Measurements from ENCODE around the gene PARK7. TPM values are rescaled to one million over a fixed set of nuclear protein-coding genes. Genes with fewer than 3 reads are reported as not detected.
A peak's percentile ranks its signal among the peaks of the same experiment; 100 is the strongest.

The PARK7 gene
- total RNA-seq, 2 experiments from 2014 or later = 138 to 306 TPM

DNA sequence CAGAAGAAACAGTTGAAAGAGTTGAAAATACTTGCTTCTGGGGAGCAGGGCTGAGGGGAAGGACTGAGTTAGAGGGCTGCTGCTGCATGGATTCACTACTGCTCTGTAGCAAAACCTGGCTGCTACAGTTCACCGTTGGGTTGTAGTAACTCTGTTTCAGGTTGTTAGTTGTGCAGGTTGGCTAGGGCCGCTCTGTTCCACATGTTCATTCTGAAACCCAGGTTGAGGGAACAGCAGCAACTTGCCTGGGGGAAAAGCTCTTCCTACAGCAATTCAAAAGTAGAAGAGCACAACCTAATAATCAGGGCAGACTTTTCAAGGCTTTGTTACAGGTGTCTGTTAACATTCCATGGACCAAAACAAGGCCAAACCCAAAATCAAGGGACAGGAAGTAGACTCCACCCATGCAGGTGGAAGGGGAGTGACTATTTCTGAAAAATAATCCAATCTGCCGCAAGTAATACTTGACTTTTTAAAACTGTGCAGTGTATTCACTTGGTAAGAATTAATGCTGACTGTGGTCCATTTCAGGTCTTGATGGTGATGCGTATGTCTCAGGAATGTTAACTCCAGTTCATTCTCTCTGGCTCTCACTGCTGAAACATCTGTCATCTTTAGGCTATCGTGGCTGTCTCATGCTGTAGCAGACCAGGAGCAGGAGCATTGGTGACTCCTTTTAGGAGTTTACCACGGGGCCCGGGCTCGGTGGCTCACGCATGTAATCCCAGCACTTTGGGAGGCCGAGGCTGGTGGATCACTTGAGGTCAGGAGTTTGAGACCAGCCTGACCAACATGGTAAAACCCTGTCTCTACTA, 5.1 kb upstream of the PARK7 start:
- Histone ChIP-seq H4K20me1 (ENCODE audit: insufficient read depth, low read length) (no peaks in the 10 kb centered on the region), H3K4me3 (ENCODE audit: low read depth, low read length, poor library complexity, severe bottlenecking) (no peak overlapping the region), H3K9me3 (ENCODE audit: low read length) (no peaks in the 10 kb centered on the region), H3K79me2 (ENCODE audit: insufficient read depth, low read depth, low read length) (peaks cover 5% of the 10 kb centered on the region; the same call in 1 of the 2 replicates), H3K9me2 (ENCODE audit: insufficient read depth, low read length) (no peaks in the 10 kb centered on the region), H3K36me3 (ENCODE audit: insufficient read depth, low read length) (no peaks in the 10 kb centered on the region), H2AFZ (ENCODE audit: low read length) (no peak overlapping the region), H3K4me1 (ENCODE audit: insufficient read depth, low read length, poor library complexity, severe bottlenecking) (peaks cover 6% of the 10 kb centered on the region), H3K4me2 (ENCODE audit: low read length) (no peak overlapping the region), H3K27ac (ENCODE audit: low read depth, low read length, poor library complexity, severe bottlenecking) (no peak overlapping the region)
- ChIA-PET CTCF (ENCODE audit: unreplicated experiment) (no interaction called here), POLR2A (interaction anchor here (0.5 to 0.7 kb wide), 2 partner anchors 11 to 169 kb away, joined by 3 read pairs; no protein-coding TSS in a partner anchor)
- intact Hi-C loops (cut with micrococcal nuclease; ENCODE audit: unreplicated experiment) = no loop called here
- DNase-seq (ENCODE audit: low spot score) = no peak
- BruUV-seq (replicated peaks) = no TSS peak
- TF ChIP-seq, protein P1, sequence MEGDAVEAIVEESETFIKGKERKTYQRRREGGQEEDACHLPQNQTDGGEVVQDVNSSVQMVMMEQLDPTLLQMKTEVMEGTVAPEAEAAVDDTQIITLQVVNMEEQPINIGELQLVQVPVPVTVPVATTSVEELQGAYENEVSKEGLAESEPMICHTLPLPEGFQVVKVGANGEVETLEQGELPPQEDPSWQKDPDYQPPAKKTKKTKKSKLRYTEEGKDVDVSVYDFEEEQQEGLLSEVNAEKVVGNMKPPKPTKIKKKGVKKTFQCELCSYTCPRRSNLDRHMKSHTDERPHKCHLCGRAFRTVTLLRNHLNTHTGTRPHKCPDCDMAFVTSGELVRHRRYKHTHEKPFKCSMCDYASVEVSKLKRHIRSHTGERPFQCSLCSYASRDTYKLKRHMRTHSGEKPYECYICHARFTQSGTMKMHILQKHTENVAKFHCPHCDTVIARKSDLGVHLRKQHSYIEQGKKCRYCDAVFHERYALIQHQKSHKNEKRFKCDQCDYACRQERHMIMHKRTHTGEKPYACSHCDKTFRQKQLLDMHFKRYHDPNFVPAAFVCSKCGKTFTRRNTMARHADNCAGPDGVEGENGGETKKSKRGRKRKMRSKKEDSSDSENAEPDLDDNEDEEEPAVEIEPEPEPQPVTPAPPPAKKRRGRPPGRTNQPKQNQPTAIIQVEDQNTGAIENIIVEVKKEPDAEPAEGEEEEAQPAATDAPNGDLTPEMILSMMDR (conservative IDR thresholded peaks at IDR 0.05; ENCODE audit: low read length) = no peak
- TF ChIP-seq EZH2phosphoT487 (IDR thresholded peaks at IDR 0.05; ENCODE audit: borderline replicate concordance, low read depth, low read length) = no peak

DNA sequence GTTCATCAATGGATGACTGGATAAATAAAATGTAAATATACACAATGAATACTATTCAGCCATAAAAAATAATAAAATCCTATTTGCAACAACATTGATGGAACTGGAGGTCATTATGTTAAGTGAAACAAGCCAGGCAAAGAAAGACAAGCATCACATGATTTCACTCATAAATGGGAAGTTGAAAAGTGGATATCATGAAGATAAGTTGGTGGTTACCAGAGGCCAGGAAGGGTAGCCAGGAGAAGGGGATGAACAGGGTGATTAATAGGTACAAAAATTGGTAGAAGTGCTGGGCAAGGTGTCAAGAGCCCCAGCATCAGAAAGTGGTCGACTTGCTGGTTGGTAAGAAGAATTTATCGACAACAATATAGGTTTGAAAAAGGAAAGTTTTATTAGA, 1.3 kb upstream of the PARK7 start:
- H3K79me2 ChIP-seq (ENCODE audit: insufficient read depth, low read depth, low read length) = peaks cover 33% of the 10 kb centered on the region
- H2AFZ ChIP-seq (ENCODE audit: low read length) = peak overlapping the region; percentile 81; the same call in 1 of the 2 replicates
- TF ChIP-seq, protein P1 (conservative IDR thresholded peaks at IDR 0.05; ENCODE audit: low read length) = no peak
- TF ChIP-seq EZH2phosphoT487 (IDR thresholded peaks at IDR 0.05; ENCODE audit: borderline replicate concordance, low read depth, low read length) = no peak
- CTCF ChIA-PET (ENCODE audit: unreplicated experiment) = no interaction called here
- peak overlapping the region; percentile 83 for H3K4me2 ChIP-seq (ENCODE audit: low read length)
- DNase-seq (ENCODE audit: low spot score) = no peak
- no TSS peak for BruUV-seq (replicated peaks)
- no peak overlapping the region for H3K27ac ChIP-seq (ENCODE audit: low read depth, low read length, poor library complexity, severe bottlenecking)
- POLR2A ChIA-PET = interaction anchor here (0.5 to 0.6 kb wide), 2 partner anchors 287 to 1182 kb away, joined by 4 to 6 read pairs; no protein-coding TSS in a partner anchor
- peak overlapping the region; percentile 84 for H3K4me3 ChIP-seq (ENCODE audit: low read depth, low read length, poor library complexity, severe bottlenecking)
- peaks cover 25% of the 10 kb centered on the region for H3K36me3 ChIP-seq (ENCODE audit: insufficient read depth, low read length)
- no peaks in the 10 kb centered on the region for H3K9me3 ChIP-seq (ENCODE audit: low read length)
- no peaks in the 10 kb centered on the region for H3K9me2 ChIP-seq (ENCODE audit: insufficient read depth, low read length)
- peaks cover 26% of the 10 kb centered on the region for H3K4me1 ChIP-seq (ENCODE audit: insufficient read depth, low read length, poor library complexity, severe bottlenecking)
- intact Hi-C loops (cut with micrococcal nuclease; ENCODE audit: unreplicated experiment) = loop anchor here (5.0 kb wide), 1 partner anchor 188 kb away; the partner anchor contains the start of gene VAMP3
- H4K20me1 ChIP-seq (ENCODE audit: insufficient read depth, low read length) = no peaks in the 10 kb centered on the region; the same call in 1 of the 2 replicates

DNA sequence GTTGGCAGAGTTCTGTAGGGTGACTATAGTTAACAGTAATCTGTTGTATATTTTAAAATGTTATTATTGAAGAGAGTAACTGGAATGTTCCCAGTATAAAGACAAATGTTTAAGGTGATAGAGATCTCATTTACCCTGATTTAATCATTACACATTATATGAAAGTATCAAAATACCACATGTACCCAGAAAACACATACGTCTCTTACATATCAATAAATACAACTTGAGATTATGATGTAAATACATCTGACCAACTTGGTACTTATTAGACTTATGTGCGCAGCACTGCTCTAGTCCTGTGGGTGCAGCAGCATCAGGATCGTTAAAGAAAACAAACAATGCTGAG, 670 bp upstream of the PARK7 start:
- Histone ChIP-seq H3K79me2 (ENCODE audit: insufficient read depth, low read depth, low read length) (peaks cover 33% of the 10 kb centered on the region), H3K4me3 (ENCODE audit: low read depth, low read length, poor library complexity, severe bottlenecking) (peak overlapping the region; percentile 84), H3K4me1 (ENCODE audit: insufficient read depth, low read length, poor library complexity, severe bottlenecking) (peaks cover 26% of the 10 kb centered on the region), H2AFZ (ENCODE audit: low read length) (peak overlapping the region; percentile 81), H3K9me2 (ENCODE audit: insufficient read depth, low read length) (no peaks in the 10 kb centered on the region), H3K4me2 (ENCODE audit: low read length) (peak overlapping the region; percentile 83), H4K20me1 (ENCODE audit: insufficient read depth, low read length) (no peaks in the 10 kb centered on the region; the same call in 1 of the 2 replicates), H3K9me3 (ENCODE audit: low read length) (no peaks in the 10 kb centered on the region), H3K36me3 (ENCODE audit: insufficient read depth, low read length) (peaks cover 32% of the 10 kb centered on the region), H3K27ac (ENCODE audit: low read depth, low read length, poor library complexity, severe bottlenecking) (peak overlapping the region; percentile 68)
- BruUV-seq (replicated peaks) = TSS peak; percentile 98
- intact Hi-C loops (cut with micrococcal nuclease; ENCODE audit: unreplicated experiment) = loop anchor here (5.0 kb wide), 1 partner anchor 189 kb away; the partner anchor contains the start of gene VAMP3
- no peak for DNase-seq (ENCODE audit: low spot score)
- TF ChIP-seq, protein P1 (conservative IDR thresholded peaks at IDR 0.05; ENCODE audit: low read length) = no peak
- TF ChIP-seq EZH2phosphoT487 (IDR thresholded peaks at IDR 0.05; ENCODE audit: borderline replicate concordance, low read depth, low read length) = no peak
- POLR2A ChIA-PET = no interaction called here
- CTCF ChIA-PET (ENCODE audit: unreplicated experiment) = no interaction called here
